Caco-2 (cell line): Measurements from ENCODE around the gene ENO2. TPM values are rescaled to one million over a fixed set of nuclear protein-coding genes. Genes with fewer than 3 reads are reported as not detected.

Source experiments
- BruUV-seq: library from RNA; stranded (reverse); fragments of 400-500 nt; replicated peaks from 2 replicates; lab custom pipeline; 2021; lab: Mats Ljungman, UMichigan
- CTCF ChIA-PET: fragments of 300-600 bp; sonication (Branson Sonifier 250); formaldehyde crosslinking; loops from one replicate; lab custom pipeline; 2022; ENCODE audit warnings: antibody characterized with exemption; lab: Charles Lee
- POLR2A ChIA-PET: fragments of 300-600 bp; sonication (Branson Sonifier 250); formaldehyde crosslinking; loops from one replicate; lab custom pipeline; 2022; ENCODE audit warnings: antibody characterized with exemption; lab: Charles Lee
- DNase-seq, 2 experiments: peaks; one replicate each; pipeline versions ENCODE4 v3.0.0 to v3.0.0-alpha.2; 2020 to 2022
- H3K27me3 ChIP-seq: replicated peaks from 2 replicates; pipeline ENCODE4 v1.6.0; 2011; ENCODE audit warnings: low read length; ENCODE audit not compliant: control insufficient read depth, insufficient read depth
- H3K36me3 ChIP-seq: 2 replicates; pipeline ENCODE4 v1.5.1; 2011; ENCODE audit warnings: low read length; ENCODE audit not compliant: control insufficient read depth, insufficient read depth
- H3K4me1 ChIP-seq: fragments of 250-450 bp; sonication (Bioruptor Pico); 2 replicates; pipeline ENCODE4 v1.5.1; 2020; ENCODE audit warnings: mild to moderate bottlenecking
- H3K4me3 ChIP-seq: 2 replicates; pipeline ENCODE4 v1.5.1; 2011; ENCODE audit warnings: low read depth, mild to moderate bottlenecking, control low read depth, low read length
- H3K9me3 ChIP-seq: fragments of 250-450 bp; sonication (Bioruptor Pico); 2 replicates; pipeline ENCODE4 v1.5.1; 2020; ENCODE audit warnings: mild to moderate bottlenecking, moderate library complexity
- H3K27ac Mint-ChIP-seq: one replicate; pipeline ENCODE4 v1.8.0; 2022; ENCODE audit warnings: mixed read lengths; ENCODE audit not compliant: unreplicated experiment
- H3K27me3 Mint-ChIP-seq: one replicate; pipeline ENCODE4 v1.8.0; 2022; ENCODE audit warnings: mixed read lengths; ENCODE audit not compliant: insufficient read depth, unreplicated experiment
- H3K36me3 Mint-ChIP-seq: one replicate; pipeline ENCODE4 v1.8.0; 2022; ENCODE audit warnings: mild to moderate bottlenecking, mixed read lengths; ENCODE audit not compliant: insufficient read depth, unreplicated experiment
- H3K4me1 Mint-ChIP-seq: one replicate; pipeline ENCODE4 v1.8.0; 2022; ENCODE audit warnings: low read depth, mixed read lengths; ENCODE audit not compliant: unreplicated experiment
- H3K4me3 Mint-ChIP-seq: one replicate; pipeline ENCODE4 v1.8.0; 2022; ENCODE audit warnings: mild to moderate bottlenecking, moderate library complexity, mixed read lengths; ENCODE audit not compliant: unreplicated experiment
- H3K9me3 Mint-ChIP-seq: one replicate; pipeline ENCODE4 v1.8.0; 2022; ENCODE audit warnings: mixed read lengths; ENCODE audit not compliant: unreplicated experiment
- CTCF ChIP-seq, 2 experiments: fragments of 200-600 bp in 1 of 2; IDR thresholded peaks; 1 replicate in 1 of 2; 2 replicates in 1 of 2; pipeline versions ENCODE4 v1.5.1 to v1.8.0; 2011 to 2022; ENCODE audit warnings: antibody characterized with exemption in 1 of 2, control low read depth in 1 of 2, inconsistent platforms in 1 of 2, low read depth in 1 of 2, low read length in 1 of 2, mild to moderate bottlenecking in 1 of 2, moderate library complexity in 1 of 2; ENCODE audit not compliant: insufficient read depth in 1 of 2, severe bottlenecking in 1 of 2, unreplicated experiment in 1 of 2
- intact Hi-C: fragments of 100-400 bp; cut with micrococcal nuclease; formaldehyde crosslinking; loops from one replicate; pipeline ENCODE4 v1.10.0; 2022; ENCODE audit not compliant: unreplicated experiment
- total RNA-seq: library from RNA; stranded (reverse); gene quantifications from 2 replicates; pipeline ENCODE4 v1.2.3, GENCODE V29; 2022

ENO2 gene
- total RNA-seq, 1 experiment from 2014 or later: 23.2 TPM

- TF ChIP-seq CTCF (IDR thresholded peaks at IDR 0.05; ENCODE audit: insufficient read depth in 1 of 2, low read depth in 1 of 2, low read length in 1 of 2, severe bottlenecking in 1 of 2, unreplicated experiment in 1 of 2): no peak
- Mint-ChIP-seq H3K27ac (peak overlapping the region; percentile 54), H3K4me1 (peaks cover 36% of the 10 kb centered on the region), H3K27me3 (peaks cover 4% of the 10 kb centered on the region), H3K9me3 (no peaks in the 10 kb centered on the region), H3K36me3 (peaks cover 98% of the 10 kb centered on the region), H3K4me3 (peak overlapping the region; percentile 57)
- no peaks in the 10 kb centered on the region for H3K9me3 ChIP-seq
- peaks cover 17% of the 10 kb centered on the region for H3K4me1 ChIP-seq
- no peak for DNase-seq
- ChIA-PET CTCF (interaction anchor here (1.5 to 3.0 kb wide), 3 partner anchors 12 to 70 kb away, joined by 5 to 56 read pairs (median 37); partner anchors contain the start of genes ATN1 and SPSB2), POLR2A (interaction anchor here (0.8 kb wide), 1 partner anchor 13 kb away, joined by 3 read pairs; no protein-coding TSS in a partner anchor)
- H3K4me3 ChIP-seq: no peak overlapping the region
- intact Hi-C loops: no loop called here
- peaks cover 11% of the 10 kb centered on the region for H3K36me3 ChIP-seq
- no TSS peak for BruUV-seq
- no peaks in the 10 kb centered on the region for H3K27me3 ChIP-seq
These were observed 24.8 kb downstream of the ENO2 start for GRCh38 chr12:6939191-6939540.

- Mint-ChIP-seq H3K27ac (peak overlapping the region; percentile 54), H3K9me3 (no peaks in the 10 kb centered on the region), H3K36me3 (peaks cover 96% of the 10 kb centered on the region), H3K27me3 (peaks cover 4% of the 10 kb centered on the region), H3K4me3 (no peak overlapping the region), H3K4me1 (peaks cover 41% of the 10 kb centered on the region)
- intact Hi-C loops: no loop called here
- Histone ChIP-seq H3K4me3 (no peak overlapping the region), H3K4me1 (peaks cover 27% of the 10 kb centered on the region), H3K27me3 (no peaks in the 10 kb centered on the region), H3K9me3 (no peaks in the 10 kb centered on the region), H3K36me3 (peaks cover 4% of the 10 kb centered on the region; the same call in 1 of the 2 replicates)
- ChIA-PET CTCF (no interaction called here), POLR2A (no interaction called here)
- DNase-seq: no peak
- no peak for TF ChIP-seq CTCF (IDR thresholded peaks at IDR 0.05; ENCODE audit: insufficient read depth in 1 of 2, low read depth in 1 of 2, low read length in 1 of 2, severe bottlenecking in 1 of 2, unreplicated experiment in 1 of 2)
- no TSS peak for BruUV-seq
These were observed 26.9 kb downstream of the ENO2 start for GRCh38 chr12:6941267-6941666.

- POLR2A ChIA-PET: no interaction called here
- Mint-ChIP-seq H3K4me3 (peak overlapping the region; percentile 88), H3K9me3 (no peaks in the 10 kb centered on the region), H3K4me1 (peaks cover 37% of the 10 kb centered on the region), H3K36me3 (peaks cover 96% of the 10 kb centered on the region), H3K27ac (peak overlapping the region; percentile 99), H3K27me3 (peaks cover 4% of the 10 kb centered on the region)
- no peak for TF ChIP-seq CTCF (IDR thresholded peaks at IDR 0.05; ENCODE audit: insufficient read depth in 1 of 2, low read depth in 1 of 2, low read length in 1 of 2, severe bottlenecking in 1 of 2, unreplicated experiment in 1 of 2)
- BruUV-seq: no TSS peak
- Histone ChIP-seq H3K9me3 (no peaks in the 10 kb centered on the region), H3K4me3 (no peak overlapping the region), H3K36me3 (peaks cover 4% of the 10 kb centered on the region; the same call in 1 of the 2 replicates), H3K27me3 (no peaks in the 10 kb centered on the region), H3K4me1 (peaks cover 26% of the 10 kb centered on the region)
- intact Hi-C loops: loop anchor here (2.0 kb wide), 1 partner anchor 73 kb away; no protein-coding TSS in a partner anchor
- no peak for DNase-seq
- CTCF ChIA-PET: interaction anchor here (3.3 kb wide), 1 partner anchor 69 kb away, joined by 25 read pairs; the partner anchor contains the start of gene SPSB2
These were observed 27.4 kb downstream of the ENO2 start for GRCh38 chr12:6941782-6942181.
